Neural cell (in vitro differentiated cells): ENCODE data around the gene TPBGL. TPM values are rescaled to one million over a fixed set of nuclear protein-coding genes. Genes with fewer than 3 reads are reported as not detected.

ENCODE experiments used
- H2AFZ ChIP-seq: fragments of 200-600, 300-800 bp; sonication (generic), shearing (Covaris generic); 2 replicates; pipeline ENCODE4 v1.6.0; 2014; ENCODE audit warnings: low read depth, mild to moderate bottlenecking, antibody characterized with exemption, low read length, moderate library complexity
- H3F3A ChIP-seq: fragments of 200-600 bp; shearing (Covaris generic); 2 replicates; pipeline ENCODE4 v1.6.1; 2016; ENCODE audit warnings: mild to moderate bottlenecking, moderate library complexity, mixed read lengths, antibody characterized with exemption, low read length; ENCODE audit not compliant: insufficient read depth, poor library complexity, severe bottlenecking
- H3K27ac ChIP-seq: fragments of 200-600, 300-800 bp; sonication (generic), shearing (Covaris generic); 2 replicates; pipeline ENCODE4 v1.5.1; 2014; ENCODE audit warnings: mild to moderate bottlenecking, low read length, moderate library complexity
- H3K27me3 ChIP-seq: fragments of 300-800, 200-600 bp; sonication (generic), shearing (Covaris generic); 2 replicates; pipeline ENCODE4 v1.6.0; 2014; ENCODE audit warnings: mild to moderate bottlenecking, low read depth, low read length, moderate library complexity; ENCODE audit not compliant: insufficient read depth
- H3K36me3 ChIP-seq: fragments of 300-800, 200-600 bp; sonication (generic), shearing (Covaris generic); 2 replicates; pipeline ENCODE4 v1.5.1; 2014; ENCODE audit warnings: mild to moderate bottlenecking, antibody characterized with exemption, low read length, moderate library complexity; ENCODE audit not compliant: insufficient read depth
- H3K4me2 ChIP-seq: fragments of 300-800, 200-600 bp; sonication (generic), shearing (Covaris generic); 2 replicates; pipeline ENCODE4 v1.6.0; 2014; ENCODE audit warnings: mild to moderate bottlenecking, low read length
- H3K4me3 ChIP-seq: fragments of 300-800, 200-600 bp; sonication (generic), shearing (Covaris generic); 2 replicates; pipeline ENCODE4 v1.5.1; 2014; ENCODE audit warnings: mild to moderate bottlenecking, low read length, moderate library complexity
- H3K79me2 ChIP-seq: fragments of 200-600 bp; shearing (Covaris generic); replicated peaks from 2 replicates; pipeline ENCODE4 v1.6.0; 2014; ENCODE audit warnings: mild to moderate bottlenecking, low read length, moderate library complexity; ENCODE audit not compliant: insufficient read depth
- H3K9ac ChIP-seq: fragments of 300-800, 200-600 bp; sonication (generic), shearing (Covaris generic); 2 replicates; pipeline ENCODE4 v1.6.1; 2016; ENCODE audit warnings: mild to moderate bottlenecking, low read length, mixed read lengths
- H3K9me2 ChIP-seq: fragments of 200-600 bp; shearing (Covaris generic); 2 replicates; pipeline ENCODE4 v1.6.1; 2016; ENCODE audit warnings: mild to moderate bottlenecking, low read length, mixed read lengths; ENCODE audit not compliant: insufficient read depth
- H3K9me3 ChIP-seq: fragments of 200-600, 300-800 bp; sonication (generic), shearing (Covaris generic); 2 replicates; pipeline ENCODE4 v1.6.1; 2016; ENCODE audit warnings: mild to moderate bottlenecking, mixed run types, low read length, moderate library complexity, mixed read lengths
- H4K20me1 ChIP-seq: fragments of 200-600 bp; shearing (Covaris generic); 2 replicates; pipeline ENCODE4 v1.6.1; 2016; ENCODE audit warnings: mild to moderate bottlenecking, mixed run types; ENCODE audit not compliant: insufficient read depth
- EP300 ChIP-seq: fragments of 450-650 bp; conservative IDR thresholded peaks from 2 replicates; pipeline ENCODE4 v1.6.1; 2014; ENCODE audit warnings: antibody characterized with exemption, mild to moderate bottlenecking, moderate library complexity; ENCODE audit not compliant: poor library complexity, severe bottlenecking
- EZH2 ChIP-seq: fragments of 200-600, 300-800 bp; shearing (Covaris generic), sonication (generic); IDR thresholded peaks from 2 replicates; pipeline ENCODE4 v1.6.1; 2014; ENCODE audit warnings: antibody characterized with exemption, low read length, borderline replicate concordance, mild to moderate bottlenecking; ENCODE audit not compliant: insufficient read depth, poor library complexity, severe bottlenecking
- MXI1 ChIP-seq: fragments of 450-650 bp; conservative IDR thresholded peaks from 2 replicates; pipeline ENCODE4 v1.6.1; 2014; ENCODE audit warnings: antibody characterized with exemption, mild to moderate bottlenecking; ENCODE audit not compliant: poor library complexity, severe bottlenecking
- POLR2AphosphoS5 ChIP-seq: IDR thresholded peaks from 2 replicates; pipeline ENCODE4 v1.6.1; 2012
- RAD21 ChIP-seq: fragments of 450-650 bp; conservative IDR thresholded peaks from 2 replicates; pipeline ENCODE4 v1.6.1; 2014; ENCODE audit warnings: antibody characterized with exemption, mild to moderate bottlenecking, moderate library complexity
- REST ChIP-seq: IDR thresholded peaks from 2 replicates; pipeline ENCODE4 v1.6.1; 2012; ENCODE audit warnings: borderline replicate concordance
- SMC3 ChIP-seq: fragments of 450-650 bp; conservative IDR thresholded peaks from 2 replicates; pipeline ENCODE4 v1.6.1; 2014; ENCODE audit warnings: antibody characterized with exemption, mild to moderate bottlenecking, moderate library complexity; ENCODE audit not compliant: poor library complexity
- TAF1 ChIP-seq: IDR thresholded peaks from 2 replicates; pipeline ENCODE4 v1.6.1; 2012; ENCODE audit warnings: low read depth
- polyA plus RNA-seq: library from polyadenylated mRNA; depleted of rRNA; stranded (reverse); fragments of >200 nt; gene quantifications from 2 replicates; pipeline ENCODE4 v1.2.3, GENCODE V29; 2014
- TF ChIP-seq, protein P1 (sequence below): fragments of 450-650 bp; IDR thresholded peaks from 2 replicates; pipeline ENCODE4 v1.5.1; 2014; ENCODE audit warnings: antibody characterized with exemption, mild to moderate bottlenecking, moderate library complexity; ENCODE audit not compliant: poor library complexity, severe bottlenecking

TPBGL gene
- polyA plus RNA-seq, 1 donor from 2014 or later, result not detected

GRCh38 chr11:75241906-75242644, 1.5 kb downstream of the TPBGL start:
- Histone ChIP-seq H3K9ac (peak overlapping the region; percentile 74), H3K4me2 (no peak overlapping the region), H2AFZ (peak overlapping the region; percentile 45), H3K4me3 (peak overlapping the region; percentile 64), H3K9me3 (no peaks in the 10 kb centered on the region), H3K9me2 (no peaks in the 10 kb centered on the region), H3K27ac (no peak overlapping the region), H3K36me3 (no peaks in the 10 kb centered on the region), H3K27me3 (peaks cover 47% of the 10 kb centered on the region), H3F3A (no peaks in the 10 kb centered on the region), H4K20me1 (no peaks in the 10 kb centered on the region), H3K79me2 (no peaks in the 10 kb centered on the region)
- no peak for TF ChIP-seq POLR2AphosphoS5
- TF ChIP-seq, protein P1, sequence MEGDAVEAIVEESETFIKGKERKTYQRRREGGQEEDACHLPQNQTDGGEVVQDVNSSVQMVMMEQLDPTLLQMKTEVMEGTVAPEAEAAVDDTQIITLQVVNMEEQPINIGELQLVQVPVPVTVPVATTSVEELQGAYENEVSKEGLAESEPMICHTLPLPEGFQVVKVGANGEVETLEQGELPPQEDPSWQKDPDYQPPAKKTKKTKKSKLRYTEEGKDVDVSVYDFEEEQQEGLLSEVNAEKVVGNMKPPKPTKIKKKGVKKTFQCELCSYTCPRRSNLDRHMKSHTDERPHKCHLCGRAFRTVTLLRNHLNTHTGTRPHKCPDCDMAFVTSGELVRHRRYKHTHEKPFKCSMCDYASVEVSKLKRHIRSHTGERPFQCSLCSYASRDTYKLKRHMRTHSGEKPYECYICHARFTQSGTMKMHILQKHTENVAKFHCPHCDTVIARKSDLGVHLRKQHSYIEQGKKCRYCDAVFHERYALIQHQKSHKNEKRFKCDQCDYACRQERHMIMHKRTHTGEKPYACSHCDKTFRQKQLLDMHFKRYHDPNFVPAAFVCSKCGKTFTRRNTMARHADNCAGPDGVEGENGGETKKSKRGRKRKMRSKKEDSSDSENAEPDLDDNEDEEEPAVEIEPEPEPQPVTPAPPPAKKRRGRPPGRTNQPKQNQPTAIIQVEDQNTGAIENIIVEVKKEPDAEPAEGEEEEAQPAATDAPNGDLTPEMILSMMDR, result no peak
- no peak for TF ChIP-seq EZH2
- no peak for TF ChIP-seq TAF1
- TF ChIP-seq EP300, result no peak
- TF ChIP-seq REST, result peak; percentile 20
- peak; percentile 24 for TF ChIP-seq RAD21
- TF ChIP-seq SMC3, result peak; percentile 53
- TF ChIP-seq MXI1, result no peak

- H2AFZ ChIP-seq, result no peak overlapping the region
- H3K9me2 ChIP-seq, result no peaks in the 10 kb centered on the region
- H3F3A ChIP-seq, result no peaks in the 10 kb centered on the region
- no peaks in the 10 kb centered on the region for H3K36me3 ChIP-seq
- H3K27ac ChIP-seq, result no peak overlapping the region
- H3K79me2 ChIP-seq, result no peaks in the 10 kb centered on the region
- H4K20me1 ChIP-seq, result no peaks in the 10 kb centered on the region
- no peak for TF ChIP-seq EP300
- no peak for TF ChIP-seq REST
- TF ChIP-seq RAD21, result no peak
- no peak for TF ChIP-seq POLR2AphosphoS5
- TF ChIP-seq MXI1, result no peak
- no peak for TF ChIP-seq EZH2
- TF ChIP-seq SMC3, result no peak
- TF ChIP-seq TAF1, result no peak
- TF ChIP-seq, protein P1, result no peak
- H3K9ac ChIP-seq, result no peak overlapping the region
- H3K4me2 ChIP-seq, result no peak overlapping the region
- no peaks in the 10 kb centered on the region for H3K9me3 ChIP-seq
- H3K4me3 ChIP-seq, result peak overlapping the region; percentile 64
- peaks cover 47% of the 10 kb centered on the region for H3K27me3 ChIP-seq
Observed at GRCh38 chr11:75242722-75243600, 2.4 kb downstream of the TPBGL start.
